Activated naive CD8-positive, alpha-beta T cell (primary cell): ENCODE results near the gene RPN1.

Source experiments
- H3K27ac Mint-ChIP-seq: one replicate; pipeline ENCODE4 v1.8.0; 2021; ENCODE audit warnings: mixed read lengths
- H3K27me3 Mint-ChIP-seq: one replicate; pipeline ENCODE4 v1.8.0; 2021; ENCODE audit warnings: mixed read lengths
- H3K36me3 Mint-ChIP-seq: one replicate; pipeline ENCODE4 v1.8.0; 2021; ENCODE audit warnings: mixed read lengths
- H3K4me1 Mint-ChIP-seq: one replicate; pipeline ENCODE4 v1.8.0; 2021; ENCODE audit warnings: low read depth, mixed read lengths
- H3K4me3 Mint-ChIP-seq: one replicate; pipeline ENCODE4 v1.8.0; 2021; ENCODE audit warnings: mild to moderate bottlenecking, mixed read lengths
- H3K9me3 Mint-ChIP-seq: one replicate; pipeline ENCODE4 v1.8.0; 2021; ENCODE audit warnings: low read depth, mixed read lengths

RPN1 gene

GRCh38 chr3:128621931-128622330, 28.7 kb downstream of the RPN1 start:
- H3K9me3 Mint-ChIP-seq, result no peaks in the 10 kb centered on the region
- no peaks in the 10 kb centered on the region for H3K27me3 Mint-ChIP-seq
- H3K27ac Mint-ChIP-seq, result no peak overlapping the region
- peaks cover 26% of the 10 kb centered on the region for H3K36me3 Mint-ChIP-seq
- H3K4me3 Mint-ChIP-seq, result no peak overlapping the region
- H3K4me1 Mint-ChIP-seq, result peaks cover 29% of the 10 kb centered on the region

- no peak overlapping the region for H3K4me3 Mint-ChIP-seq
- H3K9me3 Mint-ChIP-seq, result no peaks in the 10 kb centered on the region
- H3K36me3 Mint-ChIP-seq, result peaks cover 21% of the 10 kb centered on the region
- H3K4me1 Mint-ChIP-seq, result peaks cover 30% of the 10 kb centered on the region
- H3K27me3 Mint-ChIP-seq, result no peaks in the 10 kb centered on the region
- H3K27ac Mint-ChIP-seq, result peak overlapping the region; percentile 72
These were observed 29.4 kb downstream of the RPN1 start for GRCh38 chr3:128621234-128621633.

GRCh38 chr3:128620268-128620691, 30.3 kb downstream of the RPN1 start:
- H3K36me3 Mint-ChIP-seq, result peaks cover 21% of the 10 kb centered on the region
- no peaks in the 10 kb centered on the region for H3K9me3 Mint-ChIP-seq
- H3K27me3 Mint-ChIP-seq, result no peaks in the 10 kb centered on the region
- H3K4me1 Mint-ChIP-seq, result peaks cover 30% of the 10 kb centered on the region
- H3K27ac Mint-ChIP-seq, result peak overlapping the region; percentile 72
- peak overlapping the region; percentile 43 for H3K4me3 Mint-ChIP-seq

- no peaks in the 10 kb centered on the region for H3K27me3 Mint-ChIP-seq
- H3K9me3 Mint-ChIP-seq, result no peaks in the 10 kb centered on the region
- peak overlapping the region; percentile 95 for H3K4me3 Mint-ChIP-seq
- peaks cover 30% of the 10 kb centered on the region for H3K4me1 Mint-ChIP-seq
- peaks cover 18% of the 10 kb centered on the region for H3K36me3 Mint-ChIP-seq
- H3K27ac Mint-ChIP-seq, result peak overlapping the region; percentile 96
These were observed 31.3 kb downstream of the RPN1 start for GRCh38 chr3:128619146-128619890.

DNA sequence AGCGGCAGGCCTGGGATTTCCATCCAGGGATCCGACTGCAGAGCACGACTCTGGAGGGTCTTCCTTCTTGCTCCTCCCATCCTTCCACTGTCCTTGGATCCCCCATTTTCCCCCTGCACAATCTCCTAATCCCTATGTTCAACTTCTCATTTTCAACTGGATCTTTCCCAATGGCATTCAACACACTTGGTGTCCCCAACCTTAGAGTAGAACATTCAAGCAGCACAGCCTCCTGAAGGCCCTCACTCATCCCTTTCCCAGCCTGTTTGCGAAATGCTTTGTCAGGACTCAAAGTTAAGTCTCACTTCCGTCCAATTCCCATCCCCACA, 32.3 kb downstream of the RPN1 start:
- H3K36me3 Mint-ChIP-seq, result peaks cover 18% of the 10 kb centered on the region
- H3K27ac Mint-ChIP-seq, result peak overlapping the region; percentile 96
- peaks cover 30% of the 10 kb centered on the region for H3K4me1 Mint-ChIP-seq
- H3K9me3 Mint-ChIP-seq, result no peaks in the 10 kb centered on the region
- H3K27me3 Mint-ChIP-seq, result no peaks in the 10 kb centered on the region
- H3K4me3 Mint-ChIP-seq, result peak overlapping the region; percentile 95

GRCh38 chr3:128617557-128618397, 32.8 kb downstream of the RPN1 start:
- Mint-ChIP-seq H3K4me1 (peaks cover 30% of the 10 kb centered on the region), H3K27me3 (no peaks in the 10 kb centered on the region), H3K4me3 (peak overlapping the region; percentile 95), H3K27ac (peak overlapping the region; percentile 96), H3K36me3 (peaks cover 18% of the 10 kb centered on the region), H3K9me3 (no peaks in the 10 kb centered on the region)

DNA sequence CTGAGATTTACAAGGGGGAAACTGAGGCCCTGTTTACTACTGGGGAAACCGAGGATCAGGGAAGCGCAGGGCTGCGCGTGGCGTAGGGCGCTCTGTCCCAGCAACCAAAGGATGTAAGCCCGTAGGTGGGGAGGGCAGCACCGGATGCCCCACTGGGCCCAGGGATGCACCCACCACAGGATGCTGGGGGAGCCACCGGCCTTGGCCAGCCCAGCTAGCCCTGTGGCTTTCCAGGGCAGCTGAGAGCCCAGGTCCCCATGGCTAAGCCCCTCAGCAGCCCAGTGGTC, 33.4 kb downstream of the RPN1 start:
- H3K27ac Mint-ChIP-seq, result peak overlapping the region; percentile 96
- peaks cover 18% of the 10 kb centered on the region for H3K36me3 Mint-ChIP-seq
- H3K4me3 Mint-ChIP-seq, result peak overlapping the region; percentile 95
- H3K9me3 Mint-ChIP-seq, result no peaks in the 10 kb centered on the region
- no peaks in the 10 kb centered on the region for H3K27me3 Mint-ChIP-seq
- H3K4me1 Mint-ChIP-seq, result peaks cover 30% of the 10 kb centered on the region

GRCh38 chr3:128616516-128617269, 33.9 kb downstream of the RPN1 start:
- Mint-ChIP-seq H3K36me3 (peaks cover 18% of the 10 kb centered on the region), H3K27me3 (no peaks in the 10 kb centered on the region), H3K9me3 (no peaks in the 10 kb centered on the region), H3K27ac (peak overlapping the region; percentile 72), H3K4me1 (peaks cover 30% of the 10 kb centered on the region), H3K4me3 (peak overlapping the region; percentile 62)

DNA sequence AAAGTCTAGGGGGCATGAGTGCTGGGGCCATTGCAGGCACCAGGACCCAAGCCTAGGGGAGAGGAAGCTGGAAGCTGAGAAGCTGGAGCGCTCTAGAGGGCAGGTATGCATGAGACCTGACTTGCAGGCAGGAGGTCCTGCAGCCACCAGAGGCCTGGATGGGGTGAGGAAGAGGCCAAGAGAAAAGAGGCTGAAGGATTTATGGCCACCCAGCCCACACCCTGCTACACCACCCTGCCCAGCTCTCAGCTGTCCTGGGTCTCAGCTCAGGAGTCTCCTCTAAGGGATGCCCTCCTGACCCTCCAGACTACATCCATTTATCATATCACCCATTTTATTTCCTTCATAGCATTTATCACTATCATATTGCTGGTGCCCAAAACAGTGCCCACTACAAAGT, 36.5 kb downstream of the RPN1 start:
- Mint-ChIP-seq H3K4me3 (no peak overlapping the region), H3K9me3 (no peaks in the 10 kb centered on the region), H3K27ac (no peak overlapping the region), H3K4me1 (peaks cover 14% of the 10 kb centered on the region), H3K27me3 (no peaks in the 10 kb centered on the region), H3K36me3 (peaks cover 10% of the 10 kb centered on the region)

- Mint-ChIP-seq H3K36me3 (peaks cover 2% of the 10 kb centered on the region), H3K9me3 (no peaks in the 10 kb centered on the region), H3K27me3 (no peaks in the 10 kb centered on the region), H3K4me1 (peaks cover 7% of the 10 kb centered on the region), H3K4me3 (no peak overlapping the region), H3K27ac (no peak overlapping the region)
These were observed 37.4 kb downstream of the RPN1 start for GRCh38 chr3:128613083-128613829.

GRCh38 chr3:128610451-128611070, 40.1 kb downstream of the RPN1 start:
- no peaks in the 10 kb centered on the region for H3K27me3 Mint-ChIP-seq
- no peaks in the 10 kb centered on the region for H3K9me3 Mint-ChIP-seq
- no peak overlapping the region for H3K4me3 Mint-ChIP-seq
- no peak overlapping the region for H3K27ac Mint-ChIP-seq
- H3K4me1 Mint-ChIP-seq, result peaks cover 3% of the 10 kb centered on the region
- no peaks in the 10 kb centered on the region for H3K36me3 Mint-ChIP-seq

GRCh38 chr3:128609294-128609693, 41.3 kb downstream of the RPN1 start:
- no peaks in the 10 kb centered on the region for H3K27me3 Mint-ChIP-seq
- H3K36me3 Mint-ChIP-seq, result no peaks in the 10 kb centered on the region
- H3K4me1 Mint-ChIP-seq, result peaks cover 3% of the 10 kb centered on the region
- no peak overlapping the region for H3K27ac Mint-ChIP-seq
- no peak overlapping the region for H3K4me3 Mint-ChIP-seq
- no peaks in the 10 kb centered on the region for H3K9me3 Mint-ChIP-seq

DNA sequence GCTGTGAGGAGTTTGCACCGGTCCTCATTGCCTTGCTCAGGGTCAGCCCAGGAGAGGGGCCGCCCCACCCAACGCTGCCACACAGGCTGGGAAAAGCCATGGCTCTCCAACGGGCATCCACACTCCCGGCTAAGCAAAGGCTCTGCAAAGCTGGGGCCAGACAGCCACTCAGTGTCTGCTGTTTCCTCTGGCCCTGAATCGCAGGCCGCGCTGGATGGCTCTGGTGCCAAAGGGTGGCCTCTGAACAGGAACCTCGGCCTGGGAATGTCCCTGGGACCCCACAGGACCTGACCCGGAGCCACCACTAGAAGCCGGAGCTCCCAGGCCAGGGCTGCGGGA, 42.9 kb downstream of the RPN1 start:
- Mint-ChIP-seq H3K4me3 (no peak overlapping the region), H3K4me1 (peaks cover 3% of the 10 kb centered on the region), H3K36me3 (no peaks in the 10 kb centered on the region), H3K27ac (no peak overlapping the region), H3K9me3 (no peaks in the 10 kb centered on the region), H3K27me3 (no peaks in the 10 kb centered on the region)

DNA sequence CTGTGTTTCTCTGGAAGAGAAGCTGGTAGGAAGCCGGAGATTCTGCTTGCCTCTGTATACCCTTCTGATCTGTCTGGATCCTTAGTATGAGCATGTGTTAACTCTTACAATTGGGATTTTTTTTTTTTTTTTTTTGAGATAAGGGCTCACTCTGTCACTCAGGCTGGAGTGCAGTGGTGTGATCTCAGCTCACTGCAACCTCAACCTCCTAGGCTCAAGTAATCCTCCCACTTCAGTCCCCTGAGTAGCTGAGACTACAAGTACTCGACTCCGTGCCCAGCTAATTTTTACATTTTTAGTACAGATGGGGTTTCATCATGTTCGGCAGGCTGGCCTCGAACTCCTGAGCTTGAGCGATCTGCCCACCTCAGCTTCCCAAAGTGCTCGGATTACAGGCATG, 44.5 kb downstream of the RPN1 start:
- no peak overlapping the region for H3K4me3 Mint-ChIP-seq
- no peaks in the 10 kb centered on the region for H3K9me3 Mint-ChIP-seq
- peaks cover 3% of the 10 kb centered on the region for H3K4me1 Mint-ChIP-seq
- no peaks in the 10 kb centered on the region for H3K27me3 Mint-ChIP-seq
- H3K27ac Mint-ChIP-seq, result no peak overlapping the region
- H3K36me3 Mint-ChIP-seq, result no peaks in the 10 kb centered on the region
